Erythroblast (primary cell): ENCODE results near the gene PNMA6E.

ENCODE experiments used
- GATA1 ChIP-seq: IDR thresholded peaks from 2 replicates; pipeline ENCODE4 v1.6.1; 2011; ENCODE audit warnings: low read depth, mild to moderate bottlenecking, control low read depth, low read length, moderate library complexity
- POLR2A ChIP-seq: IDR thresholded peaks from 2 replicates; pipeline ENCODE4 v1.6.1; 2011; ENCODE audit warnings: mild to moderate bottlenecking, low read length

- no peak for TF ChIP-seq POLR2A
- TF ChIP-seq GATA1: no peak
These were observed 3.7 kb downstream of the PNMA6E start for GRCh38 chrX:153397256-153397960.
